Fibroblast of skin of abdomen (primary cell): ENCODE data around the gene MYOF.
"Not testable (repeated sequence)": the region's sequence is repeated elsewhere in the genome, so short reads cannot be mapped to it uniquely, and the experiment has no call there.

Source experiments
- DNase-seq: peaks from one replicate; pipeline ENCODE4 v3.0.0-alpha.2; 2013

The MYOF gene

DNA sequence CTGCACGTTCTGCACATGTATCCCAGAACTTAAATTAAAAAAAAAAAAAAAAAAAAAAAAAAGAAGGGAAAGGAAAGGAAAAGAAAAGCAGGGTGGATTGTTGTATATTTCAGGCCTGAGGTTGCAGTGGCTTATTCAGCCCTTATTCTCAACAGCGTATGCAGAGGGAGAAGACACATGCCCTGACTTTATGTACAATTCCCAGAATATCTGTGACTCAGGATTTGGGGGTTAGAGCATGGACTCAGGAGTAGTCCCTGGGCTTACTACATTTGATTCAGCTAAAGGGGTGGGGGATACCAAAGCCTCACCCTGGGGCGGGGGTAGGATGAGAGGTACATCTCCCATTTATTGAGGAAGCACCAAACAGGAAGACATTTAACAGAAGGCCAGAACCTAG lies 137.4 kb downstream of the MYOF start:
- DNase-seq, result no peak

DNA sequence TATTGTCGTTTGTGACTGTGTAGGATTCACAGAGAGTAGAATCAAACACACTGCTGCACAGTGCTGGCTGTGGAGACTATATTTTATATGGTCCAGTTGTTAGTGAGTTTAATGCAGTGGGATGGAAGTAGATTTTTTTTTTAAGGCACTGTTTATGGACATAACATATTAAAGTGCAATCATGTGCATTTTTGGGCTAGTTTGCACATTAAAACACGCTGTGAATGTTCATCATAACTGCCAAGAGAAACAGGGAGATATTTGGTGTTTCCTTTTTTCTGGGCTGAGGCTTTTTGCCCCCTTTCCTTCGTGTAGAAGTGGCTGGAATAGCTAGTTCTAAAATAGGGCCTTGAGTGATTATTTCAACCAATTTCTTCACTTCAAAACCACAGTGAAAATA lies 139.2 kb downstream of the MYOF start:
- DNase-seq, result no peak

DNA sequence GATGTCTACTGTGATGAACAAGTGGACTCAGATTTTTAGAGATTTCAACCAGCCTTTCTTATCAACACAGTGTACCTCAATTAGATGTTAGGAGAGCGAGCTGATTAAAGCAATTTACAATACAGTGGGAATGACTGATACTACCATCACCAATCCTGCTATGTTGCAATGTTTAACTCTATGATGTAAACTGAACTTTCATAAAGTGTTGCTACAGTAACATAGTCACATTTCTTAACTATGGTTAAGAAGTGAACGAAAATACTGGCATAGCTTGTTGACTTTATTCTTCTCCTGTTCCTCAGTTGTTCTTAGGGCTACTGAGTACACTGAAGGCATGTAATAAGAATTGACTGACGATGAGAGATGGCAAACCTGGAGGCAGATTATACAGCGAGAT lies 139.8 kb downstream of the MYOF start:
- DNase-seq, result no peak

DNA sequence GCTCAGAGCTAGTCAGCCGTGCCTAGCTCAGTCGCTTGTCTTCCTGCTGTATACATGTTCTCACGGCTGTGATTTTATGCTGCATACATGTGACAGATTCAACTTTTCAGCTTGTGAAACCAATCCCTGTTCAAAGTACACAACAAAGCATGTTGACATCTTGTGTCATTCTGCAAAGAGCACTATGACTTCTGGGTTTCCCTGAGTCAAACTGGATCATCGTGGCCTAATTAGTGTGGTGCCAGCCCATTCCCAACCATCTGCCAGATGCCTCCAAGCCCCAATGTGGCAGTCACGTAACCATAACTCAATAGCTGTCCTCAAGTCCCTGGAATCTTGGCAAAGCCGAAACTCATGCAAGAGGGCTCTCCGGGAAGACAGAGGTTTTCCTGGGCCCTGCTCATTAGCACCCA lies 144.8 kb downstream of the MYOF start:
- DNase-seq, result no peak

DNA sequence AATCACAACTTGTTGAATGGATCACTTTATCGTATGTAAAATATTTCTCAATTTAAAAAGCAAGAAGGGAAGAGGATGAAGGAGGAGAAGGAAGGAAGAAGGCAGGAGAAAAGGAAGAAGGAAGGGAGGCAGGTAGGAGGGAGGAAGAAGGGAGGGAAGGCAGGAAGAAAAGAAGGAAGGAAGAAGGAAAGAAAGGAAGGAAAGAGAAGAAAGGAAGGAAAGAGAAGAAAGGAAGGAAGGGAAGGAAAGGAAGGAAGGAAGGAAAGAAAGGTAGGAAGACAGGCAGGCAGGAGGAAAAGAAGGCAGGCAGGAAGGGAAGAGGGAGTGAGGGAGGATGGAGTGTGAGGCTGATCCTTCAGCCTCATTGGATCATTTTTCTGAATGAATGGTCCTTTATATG lies 145.5 kb downstream of the MYOF start:
- DNase-seq, result no peak

DNA sequence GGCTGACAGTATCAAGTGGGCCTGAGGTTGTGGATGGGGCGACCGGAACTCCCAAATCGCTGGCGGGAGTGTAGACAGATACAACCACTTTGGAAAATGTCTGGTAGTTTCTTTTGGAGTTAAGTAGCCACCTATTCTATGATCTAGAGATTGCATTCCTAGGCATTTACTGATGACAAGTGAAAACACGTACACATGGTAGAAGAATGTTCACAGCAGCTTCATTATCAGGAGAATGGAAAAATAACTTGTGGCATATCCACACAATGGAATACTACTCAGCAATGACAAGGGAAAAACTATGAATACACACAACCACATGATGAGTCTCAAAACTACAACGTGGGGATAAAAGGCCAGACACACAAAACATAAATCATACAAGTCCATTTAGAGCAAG lies 146.0 kb downstream of the MYOF start:
- no peak for DNase-seq

DNA sequence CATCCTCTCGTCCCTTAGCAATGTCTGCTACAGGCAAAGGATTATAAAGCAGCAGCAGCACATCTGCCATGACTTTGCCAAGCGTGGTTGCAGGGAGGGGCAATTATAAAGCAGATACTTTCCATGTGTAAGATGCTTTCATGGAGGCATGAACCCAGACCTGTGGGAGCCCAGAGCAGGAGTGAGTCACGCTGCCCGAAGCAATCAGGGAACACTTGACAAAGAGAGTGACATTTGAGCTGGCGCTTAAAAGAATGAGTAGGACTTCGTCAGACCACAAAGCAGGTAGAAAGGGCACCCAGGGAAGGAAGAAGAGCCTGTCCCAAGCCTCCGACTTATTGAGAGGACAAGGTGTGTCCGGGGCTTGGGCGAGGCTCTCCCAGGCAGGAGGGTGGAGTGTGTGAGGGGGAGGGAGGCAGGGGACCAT lies 147.2 kb downstream of the MYOF start:
- peak; percentile 50 for DNase-seq

DNA sequence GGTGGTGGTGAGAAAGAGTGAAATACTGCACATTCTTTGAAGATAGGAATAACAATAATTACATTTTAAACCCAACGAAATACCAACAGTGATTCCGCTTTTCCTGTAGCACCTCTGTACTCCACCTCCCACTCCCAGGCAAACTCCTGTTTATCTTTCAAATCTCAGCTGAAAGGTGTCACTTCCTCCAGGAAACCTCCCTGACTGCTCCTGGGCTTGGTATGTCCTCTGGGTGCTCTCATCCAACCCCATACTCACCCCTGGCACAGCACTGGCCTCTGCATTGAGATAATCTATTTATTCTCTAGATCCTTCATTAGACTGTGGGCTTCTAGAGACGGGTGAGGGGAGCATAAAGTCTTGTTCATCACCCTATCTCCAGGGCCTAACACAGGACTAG lies 148.0 kb downstream of the MYOF start:
- DNase-seq, result no peak

DNA sequence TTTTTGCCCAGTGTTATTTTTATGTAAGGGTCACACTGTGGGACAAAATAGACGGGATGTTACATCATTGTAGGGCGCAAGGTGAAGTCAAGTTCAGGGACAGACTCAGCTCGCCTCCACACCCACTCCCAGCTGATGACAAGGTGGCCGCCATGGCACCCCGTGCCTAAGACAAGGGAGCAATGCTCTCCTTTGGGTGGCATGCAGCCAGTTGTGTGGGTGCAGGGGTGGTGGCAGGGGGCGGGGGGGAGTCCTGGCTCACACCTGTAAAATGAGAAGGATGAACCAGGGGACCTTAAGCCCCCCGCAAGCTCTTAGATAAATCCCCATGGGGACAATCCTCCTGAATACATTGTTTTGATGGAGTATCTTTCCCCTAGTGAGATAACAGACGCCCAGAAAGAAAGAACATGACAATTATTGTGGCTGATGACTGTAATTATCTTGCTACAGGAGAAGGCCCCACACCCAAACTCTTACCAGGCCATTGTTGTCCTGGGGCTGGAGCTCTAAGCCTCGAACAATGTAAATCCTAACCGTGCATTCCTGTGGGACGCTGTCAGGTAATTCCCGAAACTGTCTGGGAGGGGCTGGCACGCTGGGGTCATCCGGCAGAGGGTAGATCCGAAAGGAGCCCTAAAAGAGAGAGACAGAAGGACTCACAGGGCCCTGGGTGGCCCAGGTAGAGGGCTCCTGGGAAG lies 148.7 kb downstream of the MYOF start:
- peak; percentile 25 for DNase-seq

DNA sequence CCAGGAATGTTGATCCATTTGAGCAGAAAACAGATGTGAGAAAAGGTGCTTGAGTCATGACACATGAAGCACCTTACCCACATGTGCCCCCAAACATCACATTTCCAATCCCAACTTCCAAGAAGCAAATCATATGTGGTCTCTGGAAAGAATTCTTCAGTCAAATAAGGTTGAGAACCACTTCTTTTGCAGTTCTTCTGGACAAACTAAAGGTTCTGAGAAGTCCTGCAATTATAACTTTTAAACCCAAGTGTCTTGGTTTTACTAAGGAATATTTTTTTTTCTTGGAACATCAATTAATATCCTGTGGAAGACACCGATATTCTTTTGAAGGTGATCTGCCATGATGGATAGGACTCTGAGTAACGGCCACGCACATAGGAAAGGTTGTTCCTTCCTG lies 151.3 kb downstream of the MYOF start:
- no peak for DNase-seq

DNA sequence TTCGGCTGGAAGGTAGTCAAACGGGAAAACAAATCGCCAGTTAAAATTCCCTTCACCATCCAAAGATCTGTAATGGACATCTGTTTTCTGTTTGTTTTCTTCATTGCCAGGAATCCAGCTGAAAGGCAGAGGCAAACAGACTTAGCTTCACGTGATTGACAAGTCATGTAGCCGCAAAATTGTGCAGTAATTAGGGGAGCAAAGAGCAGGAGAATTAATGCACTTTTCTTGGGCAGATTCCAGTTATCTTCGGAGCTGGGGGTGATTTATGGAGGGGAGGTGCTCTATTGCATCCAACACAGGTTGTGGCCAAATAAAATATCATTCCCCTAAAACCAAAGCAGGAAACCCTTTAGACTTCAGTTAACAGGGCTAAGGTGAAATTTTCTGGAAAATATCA lies 162.2 kb downstream of the MYOF start:
- peak; percentile 79 for DNase-seq

DNA sequence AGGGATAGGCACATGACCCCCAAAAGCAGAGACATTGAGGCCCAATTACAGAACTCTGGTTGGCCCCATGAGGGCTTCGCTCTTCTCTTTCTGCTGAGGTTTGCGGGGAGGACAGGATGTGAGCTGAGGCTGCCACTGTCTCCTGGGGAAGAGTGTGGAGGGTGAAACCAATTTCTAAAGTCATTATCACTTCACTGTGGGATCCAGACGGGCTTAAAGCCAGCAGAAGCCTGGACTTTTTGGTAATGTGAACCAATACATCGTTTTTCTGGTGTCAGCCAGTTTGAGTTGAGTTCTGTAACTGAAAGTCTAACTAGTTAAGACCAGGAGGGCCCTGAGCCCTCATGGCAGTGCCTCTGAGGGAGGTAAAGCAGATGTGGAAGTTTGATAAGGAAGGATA lies 163.0 kb downstream of the MYOF start:
- no peak for DNase-seq

DNA sequence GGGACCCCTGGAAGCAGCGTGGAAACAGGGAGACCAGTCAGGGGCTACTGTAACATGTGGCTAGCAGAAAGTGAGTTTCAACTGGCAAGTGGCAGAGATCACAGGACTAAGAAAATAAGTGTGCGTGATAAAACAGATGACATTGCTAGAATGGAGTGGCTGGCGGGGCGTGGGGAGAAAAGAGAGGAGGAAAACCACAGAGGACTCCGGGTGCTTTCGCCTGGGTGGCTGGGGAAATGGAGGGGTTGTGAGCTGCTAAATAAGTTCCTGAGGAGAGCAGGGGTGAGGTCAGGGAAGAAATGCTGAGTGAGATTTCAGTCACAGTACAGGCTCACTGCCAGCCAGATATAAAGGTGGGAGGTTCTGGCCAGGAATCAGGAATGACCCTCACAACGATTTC lies 166.9 kb downstream of the MYOF start:
- no peak for DNase-seq

DNA sequence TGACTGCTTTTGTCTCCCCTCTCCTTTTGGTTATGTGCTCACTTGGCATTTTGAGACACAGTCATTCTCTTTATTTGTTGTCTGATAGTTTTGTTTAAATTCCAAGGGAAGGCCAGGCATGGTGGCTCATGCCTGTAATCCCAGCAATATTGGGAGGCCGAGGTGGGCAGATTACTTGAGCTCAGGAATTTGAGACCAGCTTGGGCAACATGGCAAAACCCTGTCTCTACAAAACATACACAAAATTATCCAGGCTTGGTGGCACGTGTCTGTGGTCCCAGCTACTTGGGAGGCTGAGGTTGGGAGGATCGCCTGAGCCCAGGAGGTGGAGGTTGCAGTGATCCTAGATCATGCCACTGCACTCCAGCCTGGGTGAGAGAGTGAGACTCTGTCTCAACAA lies 167.5 kb downstream of the MYOF start:
- not testable (repeated sequence) for DNase-seq

DNA sequence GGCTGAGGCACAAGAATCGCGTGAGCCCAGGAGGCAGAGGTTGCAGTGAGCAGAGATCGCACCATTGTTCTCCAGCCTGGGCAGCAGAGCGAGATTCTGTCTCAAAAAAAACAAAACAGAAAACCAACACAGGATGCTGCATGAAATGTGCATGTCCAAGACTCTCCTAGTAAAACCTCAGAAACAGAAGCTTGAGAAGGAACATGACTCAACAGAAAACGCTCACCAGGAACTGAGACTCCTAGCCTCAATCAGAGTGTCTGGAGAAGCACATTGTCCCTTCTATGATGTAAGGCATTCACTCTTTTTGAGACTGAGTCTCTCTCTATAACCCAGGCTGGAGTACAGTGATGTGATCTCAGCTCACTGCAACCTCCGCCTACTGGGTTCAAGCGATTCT lies 168.3 kb downstream of the MYOF start:
- no peak for DNase-seq

DNA sequence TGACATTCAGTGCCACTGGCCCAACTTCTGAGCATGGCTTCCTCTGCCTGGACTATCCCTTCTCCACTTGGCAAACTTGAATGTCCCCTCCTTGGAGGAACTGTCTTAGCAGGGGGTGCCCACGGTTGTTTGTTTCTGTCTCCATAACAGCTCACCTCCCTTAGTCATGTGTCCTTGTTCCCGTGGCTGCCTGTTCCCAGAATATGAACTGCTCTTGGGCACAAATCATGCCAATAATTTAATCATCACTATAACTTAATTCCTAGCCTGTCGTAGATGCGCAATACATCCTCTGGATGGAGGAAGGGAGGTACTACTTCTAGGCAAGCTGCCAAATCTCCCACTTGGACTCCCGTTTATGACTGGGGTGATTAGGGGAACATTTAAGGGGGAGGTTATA lies 173.1 kb downstream of the MYOF start:
- DNase-seq, result peak; percentile 17

DNA sequence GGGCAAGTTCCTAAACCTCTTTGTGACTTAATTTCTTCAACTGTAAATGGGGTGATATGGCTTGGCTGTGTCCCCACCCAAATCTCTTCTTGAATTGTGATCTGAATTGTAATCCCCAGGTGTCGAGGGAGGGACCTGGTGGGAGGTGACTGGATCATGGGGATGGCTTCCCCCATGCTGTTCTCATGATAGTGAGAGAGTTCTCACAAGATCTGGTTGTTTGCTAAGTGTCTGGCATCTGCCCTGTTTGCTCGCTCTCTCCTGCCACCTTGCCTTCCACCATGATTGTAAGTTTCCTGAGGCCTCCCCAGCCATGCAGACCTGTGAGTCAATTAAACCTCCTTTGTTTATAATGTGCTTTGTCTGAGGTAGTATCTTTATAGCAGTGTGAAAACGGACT lies 177.0 kb downstream of the MYOF start:
- DNase-seq, result no peak

DNA sequence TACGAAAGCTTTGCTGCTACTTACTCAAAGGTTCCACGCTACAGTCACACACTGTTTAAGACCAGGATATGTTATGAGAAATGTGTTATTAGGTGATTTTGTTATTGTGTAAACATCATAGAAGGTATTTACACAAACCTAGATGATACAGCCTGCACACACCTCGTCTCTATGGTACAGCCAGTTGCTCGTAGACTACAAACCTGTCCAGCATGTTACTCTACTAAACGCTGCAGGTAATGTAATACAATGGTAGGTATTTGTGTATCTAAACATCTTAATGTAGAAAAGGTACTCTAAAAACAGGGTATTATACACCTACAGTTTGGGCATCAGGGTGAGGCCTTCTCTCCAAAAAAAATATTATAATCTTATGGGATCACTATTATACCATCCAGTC lies 181.2 kb downstream of the MYOF start:
- DNase-seq, result no peak

DNA sequence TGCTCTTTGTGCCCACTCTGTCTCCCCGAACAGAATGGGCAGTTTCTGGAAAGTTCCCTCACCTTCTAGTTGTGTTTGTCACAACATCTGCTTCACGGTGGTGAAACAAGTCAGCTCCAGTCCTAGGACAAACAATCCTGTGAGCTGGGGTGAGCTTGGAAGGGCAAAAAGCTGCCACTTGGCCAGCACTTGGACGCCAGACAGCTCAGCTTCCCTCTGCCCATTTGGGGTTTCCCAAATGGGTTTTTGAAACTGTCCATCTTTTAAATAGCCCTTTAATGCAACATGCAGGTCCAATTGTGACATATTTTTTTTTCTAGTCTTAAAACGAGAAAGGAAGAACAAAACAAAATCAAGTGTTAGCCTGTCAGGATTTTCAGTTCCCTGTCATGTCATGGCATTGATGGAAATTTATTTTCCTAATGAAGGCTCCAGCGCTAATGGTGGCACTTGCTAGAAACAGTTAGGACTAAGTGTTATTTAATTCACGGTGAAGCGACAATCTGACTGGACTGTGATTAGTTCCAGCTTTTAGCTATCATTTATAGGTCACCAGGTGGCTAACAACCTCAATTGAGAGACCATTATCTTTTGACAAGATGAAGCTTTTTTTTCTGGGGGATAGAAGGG lies 181.7 kb downstream of the MYOF start:
- no peak for DNase-seq

DNA sequence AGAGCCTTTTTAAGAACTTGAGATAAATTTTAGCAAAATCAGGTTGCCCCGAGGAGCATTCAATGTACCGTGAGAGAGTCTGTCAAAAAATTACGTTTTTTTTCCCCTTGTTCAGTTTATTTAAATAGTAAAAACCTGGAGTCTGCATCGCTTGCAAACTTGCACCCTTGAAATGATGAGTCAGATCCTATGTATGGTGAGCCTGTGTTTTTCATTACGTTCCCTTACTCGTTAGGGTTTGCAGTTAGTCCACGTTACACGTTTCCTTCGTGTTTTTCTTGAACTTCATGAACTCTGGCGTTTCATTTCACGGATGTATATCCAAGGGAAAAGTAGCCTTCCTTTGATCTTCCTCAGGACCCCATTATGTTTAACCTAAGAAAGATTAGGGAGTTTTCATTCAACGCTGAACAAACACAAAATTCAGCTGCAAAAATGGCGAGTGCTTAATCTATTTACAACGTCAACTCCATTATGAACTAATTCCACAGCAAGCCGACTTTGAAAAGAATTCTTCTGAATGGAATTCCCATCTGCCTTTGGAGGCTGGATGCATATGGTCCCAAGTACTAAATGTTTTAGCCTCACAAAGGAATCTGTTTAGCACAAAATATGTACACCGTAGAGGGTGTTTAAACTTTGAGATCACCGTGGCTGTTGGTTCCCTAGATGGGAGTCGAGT lies 182.4 kb downstream of the MYOF start:
- DNase-seq, result peak; percentile 67

DNA sequence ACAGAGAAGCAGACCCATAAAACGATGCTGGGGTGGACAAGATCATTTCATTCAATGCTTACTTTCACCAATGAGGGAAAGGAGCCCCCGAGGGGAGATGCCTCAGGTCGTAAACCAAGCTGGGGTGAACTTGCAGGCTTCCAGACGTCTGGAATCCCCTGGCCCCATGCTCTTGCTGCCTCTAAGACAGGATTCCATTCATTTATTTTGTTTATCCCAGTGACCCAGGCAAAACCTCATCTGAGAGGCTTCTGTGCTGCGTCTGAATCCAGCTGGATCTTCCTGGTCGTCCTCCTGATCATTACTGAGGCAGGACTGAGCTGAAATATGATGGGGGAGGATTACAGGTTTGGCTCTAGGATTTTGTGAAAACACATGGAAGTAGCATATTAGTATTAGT lies 182.9 kb downstream of the MYOF start:
- peak; percentile 44 for DNase-seq

DNA sequence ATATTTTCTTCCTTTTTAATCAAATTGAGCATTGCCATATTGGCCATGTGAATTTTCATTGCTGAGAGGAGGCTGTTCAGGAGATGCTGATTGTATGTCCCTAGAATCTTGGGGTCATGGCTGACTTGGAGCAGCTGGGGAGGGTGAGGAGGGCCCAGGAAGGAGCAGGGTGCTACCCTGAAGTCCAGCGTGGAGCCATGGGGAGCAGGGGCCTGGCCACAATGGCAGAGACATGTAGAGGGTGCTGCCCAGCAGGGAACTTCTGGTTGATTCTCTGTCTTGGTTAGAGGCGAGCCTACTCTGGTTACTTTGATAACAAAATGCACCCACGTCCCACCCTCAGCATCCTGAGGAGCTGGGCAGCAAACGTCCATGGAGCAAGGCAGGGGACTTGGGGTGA lies 186.0 kb downstream of the MYOF start:
- no peak for DNase-seq

DNA sequence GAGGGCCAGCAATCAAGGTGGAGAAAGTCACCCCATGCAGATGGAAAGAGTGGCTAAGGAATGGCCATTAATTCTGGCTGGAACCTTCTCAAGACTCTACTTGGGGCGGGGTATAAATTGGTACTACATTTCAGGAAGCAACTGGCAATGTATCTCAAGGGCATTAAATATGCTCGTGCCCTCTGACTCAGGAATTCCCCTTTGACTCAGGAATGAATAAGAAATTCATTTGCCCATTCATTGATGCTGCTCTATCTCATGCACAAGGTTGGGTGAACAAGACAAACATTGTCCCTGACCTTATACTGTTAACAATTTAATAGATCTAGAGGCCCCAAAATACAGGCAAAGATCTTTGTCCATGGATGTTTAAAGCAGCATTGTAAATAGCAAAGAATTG lies 188.1 kb downstream of the MYOF start:
- no peak for DNase-seq

DNA sequence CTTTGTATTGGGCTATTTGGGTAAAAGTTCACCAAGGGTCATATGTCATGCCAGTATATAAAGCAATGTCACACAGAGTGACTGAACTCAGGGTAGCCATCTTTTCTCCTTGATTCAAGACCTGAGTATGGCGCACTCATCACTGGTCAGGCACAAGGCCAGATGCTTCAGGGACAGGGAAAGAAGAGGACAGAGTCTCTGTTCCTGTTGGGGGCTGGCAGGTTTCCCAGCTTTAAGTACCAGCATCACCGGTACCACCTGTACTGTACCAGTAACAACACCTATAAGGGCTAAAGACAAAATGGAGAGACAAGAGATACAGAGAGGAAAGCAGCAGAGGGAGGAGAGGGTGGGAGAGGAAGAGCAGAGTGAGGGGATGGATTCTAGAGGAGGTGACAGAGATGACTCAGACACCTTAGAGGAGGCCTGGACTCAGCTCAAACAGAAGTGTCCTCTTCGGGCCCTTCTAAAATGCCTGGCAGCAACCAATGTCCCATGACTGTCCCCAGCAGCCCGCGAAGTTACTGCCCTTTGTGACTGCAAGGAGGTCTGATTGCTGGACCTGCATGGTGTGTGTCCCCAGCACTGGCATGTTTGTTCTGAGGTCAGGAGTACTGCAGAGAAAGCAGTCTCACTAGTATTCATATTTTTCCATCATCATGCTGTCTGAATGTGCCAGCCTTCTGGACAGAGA lies 191.3 kb downstream of the MYOF start:
- no peak for DNase-seq
